ENCODE results near the gene SESN3.

SESN3 gene

GRCh38 chr11:95247883-95248282, 16.9 kb upstream of the SESN3 start:
- Histone ChIP-seq H3K4me3 (ENCODE audit: low read length) (no peak overlapping the region), H3K9me3 (ENCODE audit: control insufficient read depth, insufficient read depth, low read length) (no peaks in the 10 kb centered on the region), H4K20me1 (ENCODE audit: control insufficient read depth, insufficient read depth, low read depth, low read length) (no peaks in the 10 kb centered on the region), H3K4me2 (ENCODE audit: low read length) (peak overlapping the region; percentile 18; the same call in 1 of the 2 replicates), H3F3A (ENCODE audit: control insufficient read depth, insufficient read depth) (no peaks in the 10 kb centered on the region; the same call in 1 of the 2 replicates), H3K27me3 (ENCODE audit: control insufficient read depth, low read length) (no peaks in the 10 kb centered on the region), H3K36me3 (ENCODE audit: control insufficient read depth, low read length) (no peaks in the 10 kb centered on the region), H3K9me2 (replicated peaks; ENCODE audit: control insufficient read depth, low read length) (no peaks in the 10 kb centered on the region), H3K27ac (ENCODE audit: low read depth, low read length) (no peak overlapping the region), H3K4me1 (ENCODE audit: control insufficient read depth, low read length) (peaks cover 39% of the 10 kb centered on the region), H3K79me2 (ENCODE audit: control insufficient read depth, low read length) (no peaks in the 10 kb centered on the region)
- no peak for TF ChIP-seq EZH2phosphoT487 (IDR thresholded peaks at IDR 0.05; ENCODE audit: borderline replicate concordance, low read length)
- TF ChIP-seq, protein P1, sequence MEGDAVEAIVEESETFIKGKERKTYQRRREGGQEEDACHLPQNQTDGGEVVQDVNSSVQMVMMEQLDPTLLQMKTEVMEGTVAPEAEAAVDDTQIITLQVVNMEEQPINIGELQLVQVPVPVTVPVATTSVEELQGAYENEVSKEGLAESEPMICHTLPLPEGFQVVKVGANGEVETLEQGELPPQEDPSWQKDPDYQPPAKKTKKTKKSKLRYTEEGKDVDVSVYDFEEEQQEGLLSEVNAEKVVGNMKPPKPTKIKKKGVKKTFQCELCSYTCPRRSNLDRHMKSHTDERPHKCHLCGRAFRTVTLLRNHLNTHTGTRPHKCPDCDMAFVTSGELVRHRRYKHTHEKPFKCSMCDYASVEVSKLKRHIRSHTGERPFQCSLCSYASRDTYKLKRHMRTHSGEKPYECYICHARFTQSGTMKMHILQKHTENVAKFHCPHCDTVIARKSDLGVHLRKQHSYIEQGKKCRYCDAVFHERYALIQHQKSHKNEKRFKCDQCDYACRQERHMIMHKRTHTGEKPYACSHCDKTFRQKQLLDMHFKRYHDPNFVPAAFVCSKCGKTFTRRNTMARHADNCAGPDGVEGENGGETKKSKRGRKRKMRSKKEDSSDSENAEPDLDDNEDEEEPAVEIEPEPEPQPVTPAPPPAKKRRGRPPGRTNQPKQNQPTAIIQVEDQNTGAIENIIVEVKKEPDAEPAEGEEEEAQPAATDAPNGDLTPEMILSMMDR (IDR thresholded peaks at IDR 0.05; ENCODE audit: low read depth, low read length, poor library complexity, severe bottlenecking) = no peak

- Histone ChIP-seq H3K9me2 (replicated peaks; ENCODE audit: control insufficient read depth, low read length) (no peaks in the 10 kb centered on the region), H3K27me3 (ENCODE audit: control insufficient read depth, low read length) (no peaks in the 10 kb centered on the region), H3K4me1 (ENCODE audit: control insufficient read depth, low read length) (peaks cover 39% of the 10 kb centered on the region), H3F3A (ENCODE audit: control insufficient read depth, insufficient read depth) (no peaks in the 10 kb centered on the region; the same call in 1 of the 2 replicates), H3K27ac (ENCODE audit: low read depth, low read length) (no peak overlapping the region), H4K20me1 (ENCODE audit: control insufficient read depth, insufficient read depth, low read depth, low read length) (no peaks in the 10 kb centered on the region), H3K4me2 (ENCODE audit: low read length) (no peak overlapping the region), H3K4me3 (ENCODE audit: low read length) (no peak overlapping the region), H3K79me2 (ENCODE audit: control insufficient read depth, low read length) (no peaks in the 10 kb centered on the region), H3K36me3 (ENCODE audit: control insufficient read depth, low read length) (no peaks in the 10 kb centered on the region), H3K9me3 (ENCODE audit: control insufficient read depth, insufficient read depth, low read length) (no peaks in the 10 kb centered on the region)
- no peak for TF ChIP-seq EZH2phosphoT487 (IDR thresholded peaks at IDR 0.05; ENCODE audit: borderline replicate concordance, low read length)
- TF ChIP-seq, protein P1 (IDR thresholded peaks at IDR 0.05; ENCODE audit: low read depth, low read length, poor library complexity, severe bottlenecking) = no peak
Measured at GRCh38 chr11:95247127-95247684, 16.2 kb upstream of the SESN3 start.

GRCh38 chr11:95245581-95245980, 14.6 kb upstream of the SESN3 start:
- no peaks in the 10 kb centered on the region for H3K9me2 ChIP-seq (replicated peaks; ENCODE audit: control insufficient read depth, low read length)
- peaks cover 41% of the 10 kb centered on the region for H3K4me1 ChIP-seq (ENCODE audit: control insufficient read depth, low read length)
- no peaks in the 10 kb centered on the region for H3K27me3 ChIP-seq (ENCODE audit: control insufficient read depth, low read length)
- no peaks in the 10 kb centered on the region for H3K36me3 ChIP-seq (ENCODE audit: control insufficient read depth, low read length)
- TF ChIP-seq, protein P1 (IDR thresholded peaks at IDR 0.05; ENCODE audit: low read depth, low read length, poor library complexity, severe bottlenecking) = no peak
- no peak for TF ChIP-seq EZH2phosphoT487 (IDR thresholded peaks at IDR 0.05; ENCODE audit: borderline replicate concordance, low read length)
- no peak overlapping the region for H3K27ac ChIP-seq (ENCODE audit: low read depth, low read length)
- no peak overlapping the region for H3K4me3 ChIP-seq (ENCODE audit: low read length)
- H3F3A ChIP-seq (ENCODE audit: control insufficient read depth, insufficient read depth) = no peaks in the 10 kb centered on the region; the same call in 1 of the 2 replicates
- no peaks in the 10 kb centered on the region for H4K20me1 ChIP-seq (ENCODE audit: control insufficient read depth, insufficient read depth, low read depth, low read length)
- H3K4me2 ChIP-seq (ENCODE audit: low read length) = no peak overlapping the region
- no peaks in the 10 kb centered on the region for H3K9me3 ChIP-seq (ENCODE audit: control insufficient read depth, insufficient read depth, low read length)
- no peaks in the 10 kb centered on the region for H3K79me2 ChIP-seq (ENCODE audit: control insufficient read depth, low read length)

Measured in DOHH2 (cell line).